ENCODE data around the gene ZNF383.

ZNF383 gene

GRCh38 chr19:37294246-37294645, 76.2 kb downstream of the ZNF383 start:
- DNase-seq = peak; percentile 33 to 50

Measured in stimulated activated CD4-positive, alpha-beta T cell treated with anti-CD3 and anti-CD28 coated beads, Interleukin-4, amount 100 ng/mL, for 4 hours (primary cell).